Stimulated activated CD8-positive, alpha-beta memory T cell treated with anti-CD3 and anti-CD28 coated beads, Interleukin-2, amount 100 ng/mL, for 1 hour (primary cell): Measurements from ENCODE around the gene KAT7.
A peak's percentile ranks its signal among the peaks of the same experiment; 100 is the strongest.

Source experiments
- DNase-seq, 2 donors: peaks; one replicate each; pipeline ENCODE4 v3.0.0-alpha.2; 2020; ENCODE audit warnings: low read depth in 2 of 2

Gene KAT7

DNA sequence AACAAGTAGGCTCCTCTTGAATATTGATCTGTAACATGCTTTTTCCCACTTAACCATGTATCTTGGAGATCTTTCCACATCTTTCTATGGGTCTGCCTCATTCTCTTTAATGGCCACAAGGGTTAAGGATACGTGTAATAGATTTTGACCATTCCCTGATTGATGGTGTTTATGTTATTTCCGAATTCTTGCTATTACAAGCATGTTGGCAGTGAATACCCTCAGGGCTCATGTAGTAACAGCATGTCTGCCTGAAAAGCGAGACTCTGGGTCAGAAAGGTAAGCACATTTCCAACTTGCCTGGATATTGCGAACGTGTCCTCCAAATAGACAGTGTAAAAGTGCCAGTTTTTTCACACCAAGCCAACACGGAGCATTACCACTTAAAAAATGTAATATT is 54.4 kb downstream of the KAT7 start:
- DNase-seq = no peak

DNA sequence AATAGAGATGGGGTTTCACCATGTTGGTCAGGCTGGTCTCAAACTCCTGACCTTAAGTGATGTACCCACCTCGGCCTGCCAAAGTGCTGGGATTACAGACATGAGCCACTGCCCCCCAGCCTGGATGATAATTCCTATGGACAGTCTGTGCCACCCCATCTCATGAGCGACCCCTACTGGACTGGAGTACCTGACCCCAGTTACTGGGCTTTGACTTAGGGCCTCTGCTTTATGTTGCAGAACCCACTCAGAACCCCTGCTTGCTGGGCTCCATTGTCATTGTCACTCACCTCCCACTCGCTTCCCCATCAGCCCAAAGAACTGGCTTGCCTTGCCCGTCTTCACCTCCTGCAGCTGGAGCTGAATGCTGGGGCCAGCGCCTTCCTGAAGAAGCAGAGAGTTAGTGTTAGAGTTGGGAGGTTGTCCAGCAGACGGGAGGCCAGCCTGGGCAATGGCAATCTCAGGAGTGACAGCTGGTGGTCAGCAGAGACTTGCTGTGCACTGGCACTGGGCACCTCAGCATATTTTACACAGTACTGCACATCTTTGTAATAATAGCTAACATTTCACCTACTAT is 55.4 kb downstream of the KAT7 start:
- no peak for DNase-seq

DNA sequence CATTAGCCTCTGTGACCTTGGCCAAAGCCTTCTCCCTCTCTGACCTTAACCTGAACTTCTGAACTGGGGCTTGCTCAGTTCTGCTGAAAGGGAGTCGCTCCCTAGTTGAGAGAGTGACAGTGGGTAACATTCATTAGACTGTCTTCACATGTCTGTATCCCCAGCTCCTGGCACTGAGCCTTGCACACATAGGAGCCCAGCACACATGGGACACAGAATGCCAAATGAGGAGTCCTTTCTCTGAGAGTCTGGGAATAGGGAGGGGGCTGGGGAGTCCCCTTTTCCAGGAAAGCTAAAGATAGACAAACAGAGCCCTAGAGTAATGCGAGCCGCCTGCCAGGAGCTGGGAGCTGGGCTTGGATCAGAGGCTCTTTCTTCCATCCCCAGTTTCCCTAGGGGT is 56.8 kb downstream of the KAT7 start:
- DNase-seq = no peak

- DNase-seq = no peak
Measured at GRCh38 chr17:49846938-49847712, 58.6 kb downstream of the KAT7 start.

DNA sequence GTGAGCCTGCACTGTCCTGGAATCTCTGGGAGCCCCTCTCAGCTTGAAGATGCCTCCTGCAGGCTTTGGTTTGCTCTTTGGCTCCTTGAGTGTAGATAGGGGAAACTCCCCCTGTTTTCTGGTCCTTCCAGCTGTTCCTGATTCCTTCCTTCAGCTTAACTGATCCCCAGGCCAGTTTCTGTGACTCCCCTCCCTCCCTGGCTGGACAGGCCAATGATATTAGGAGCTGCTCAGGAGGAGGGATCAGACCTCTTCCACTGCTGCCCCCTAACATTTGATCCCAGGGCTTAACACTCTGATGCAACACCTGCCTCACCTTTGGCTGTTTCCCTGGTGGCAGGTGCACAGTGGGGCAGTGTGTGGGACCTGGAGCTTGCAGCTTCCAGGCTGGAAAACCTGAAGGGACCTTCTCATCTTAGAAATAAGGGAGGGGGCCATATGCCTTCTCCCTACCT is 59.6 kb downstream of the KAT7 start, which contains the start of gene TAC4:
Gene TAC4, minus strand, starts transcription at position 51 of the 455 bp plus-strand sequence. CDS start 52 bp downstream, outside the sequence.
- no peak for DNase-seq

DNA sequence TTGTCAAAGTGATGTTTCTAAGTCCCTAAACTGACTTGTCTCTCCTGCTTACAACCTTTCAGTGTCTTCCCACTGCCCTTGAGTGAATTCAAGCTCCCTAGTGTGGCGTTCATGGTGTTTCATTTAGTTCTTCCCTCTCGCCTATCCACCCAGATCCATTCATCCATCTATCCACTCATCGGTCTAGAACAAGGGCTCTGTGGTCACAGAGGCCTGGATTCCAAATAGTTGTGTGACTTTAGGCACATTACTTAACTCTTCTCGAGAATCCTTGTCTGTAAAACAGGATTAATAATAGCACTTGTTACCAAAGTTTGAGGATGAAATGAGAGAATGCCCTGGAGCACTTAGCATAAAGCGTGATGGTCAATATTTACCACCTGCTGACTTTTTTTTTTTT is 60.3 kb downstream of the KAT7 start:
- DNase-seq = no peak

- no peak for DNase-seq
Measured at GRCh38 chr17:49850218-49850610, 61.7 kb downstream of the KAT7 start.

- no peak for DNase-seq
Measured at GRCh38 chr17:49850772-49851386, 62.4 kb downstream of the KAT7 start.

- DNase-seq = peak; percentile 27 to 54
Measured at GRCh38 chr17:49851387-49852291, 63.2 kb downstream of the KAT7 start.

DNA sequence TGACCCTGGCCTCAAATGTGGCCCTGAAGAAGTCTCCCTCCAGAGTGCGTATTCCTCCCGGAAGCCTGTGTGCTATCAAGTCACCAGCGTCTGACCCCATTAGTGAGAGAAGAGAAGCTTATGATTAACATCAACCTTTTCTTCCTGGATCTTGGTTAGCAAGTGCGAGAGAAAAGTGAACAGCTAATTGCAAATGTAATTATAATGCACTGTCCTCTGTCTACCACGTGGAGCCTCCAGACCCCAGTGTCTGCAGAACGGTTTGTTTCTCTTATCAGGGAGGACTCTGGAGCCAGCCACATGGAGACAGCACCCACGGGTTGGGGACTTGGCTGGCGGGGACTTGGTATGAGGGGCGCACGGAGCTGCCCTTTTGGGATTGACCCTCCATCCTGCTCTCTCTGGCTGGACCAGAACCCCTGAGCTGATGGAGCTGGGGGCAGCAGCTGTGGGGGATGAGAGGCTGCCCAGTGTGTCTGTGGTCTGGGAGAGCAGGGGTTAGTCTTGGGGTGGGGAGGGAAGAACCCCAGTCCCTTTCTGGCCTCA is 65.1 kb downstream of the KAT7 start:
- DNase-seq = no peak

DNA sequence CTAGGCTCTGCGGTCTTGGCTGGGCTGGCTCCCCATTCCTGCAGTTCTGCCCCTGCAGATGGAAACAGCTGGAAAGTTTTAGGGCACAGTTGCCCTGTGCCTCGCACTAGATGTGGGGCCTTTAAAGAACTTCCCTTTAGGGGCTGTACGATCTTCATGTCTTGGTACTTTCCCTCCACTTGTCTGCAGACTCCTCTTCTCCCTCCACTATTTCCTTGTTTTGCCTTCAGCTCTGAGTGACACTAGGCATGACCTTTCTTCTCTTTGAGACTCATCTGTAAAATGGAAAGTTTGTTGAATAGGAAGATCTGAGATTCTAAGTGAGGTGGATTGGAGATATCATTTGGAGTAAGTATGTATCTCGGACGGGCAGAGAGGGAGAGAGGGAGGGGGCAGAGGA is 65.6 kb downstream of the KAT7 start:
- DNase-seq = no peak

- no peak for DNase-seq
Measured at GRCh38 chr17:49858796-49859195, 70.3 kb downstream of the KAT7 start.

DNA sequence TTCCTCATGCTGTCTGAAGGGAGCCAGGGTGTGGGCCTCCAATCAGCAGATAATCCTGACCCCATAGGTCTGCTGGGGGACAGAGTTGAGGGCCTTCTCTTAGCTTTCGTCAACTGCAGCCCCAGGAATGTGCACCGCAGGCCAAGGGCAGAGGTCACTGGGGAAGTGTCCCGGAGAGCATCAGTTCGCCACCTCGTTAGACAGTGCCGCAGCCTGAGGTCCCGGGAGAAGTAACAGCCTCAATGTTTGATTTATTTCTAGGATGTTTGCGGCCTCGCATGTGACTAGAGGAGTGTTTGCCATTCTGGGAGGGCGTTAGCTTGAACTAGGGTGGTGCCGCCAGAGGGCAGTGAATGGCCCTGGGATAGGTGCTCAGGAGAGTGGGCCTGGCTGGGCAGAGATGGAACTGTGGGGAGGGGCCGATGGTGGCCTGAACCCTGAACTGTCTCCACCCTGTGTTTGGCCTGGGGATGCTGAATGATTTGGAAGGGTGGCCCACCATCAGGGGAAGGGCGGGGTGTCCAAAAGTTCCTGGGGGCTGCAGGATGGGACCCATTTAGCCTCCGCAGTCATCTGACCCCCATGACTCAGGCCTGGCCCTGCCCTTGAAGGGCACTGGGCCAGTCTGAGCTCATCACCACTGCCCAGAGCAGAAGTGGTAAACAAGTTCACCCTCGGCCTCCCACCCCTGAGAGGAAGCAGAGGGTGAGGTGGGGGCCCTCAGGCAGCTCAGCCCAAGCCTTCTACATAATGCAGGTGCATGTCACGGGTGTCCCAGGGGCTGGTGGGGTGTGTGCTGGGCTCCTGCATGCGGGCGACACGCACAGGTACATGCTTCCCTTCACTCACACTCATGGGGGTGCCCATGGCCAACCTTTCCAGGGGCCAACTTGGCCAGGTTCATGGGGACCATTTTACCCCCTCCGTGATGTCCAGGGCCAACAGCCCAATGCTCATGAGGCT is 71.8 kb downstream of the KAT7 start:
- DNase-seq = no peak

- DNase-seq = peak; percentile 11 to 31
Measured at GRCh38 chr17:49861150-49861884, 72.8 kb downstream of the KAT7 start.

DNA sequence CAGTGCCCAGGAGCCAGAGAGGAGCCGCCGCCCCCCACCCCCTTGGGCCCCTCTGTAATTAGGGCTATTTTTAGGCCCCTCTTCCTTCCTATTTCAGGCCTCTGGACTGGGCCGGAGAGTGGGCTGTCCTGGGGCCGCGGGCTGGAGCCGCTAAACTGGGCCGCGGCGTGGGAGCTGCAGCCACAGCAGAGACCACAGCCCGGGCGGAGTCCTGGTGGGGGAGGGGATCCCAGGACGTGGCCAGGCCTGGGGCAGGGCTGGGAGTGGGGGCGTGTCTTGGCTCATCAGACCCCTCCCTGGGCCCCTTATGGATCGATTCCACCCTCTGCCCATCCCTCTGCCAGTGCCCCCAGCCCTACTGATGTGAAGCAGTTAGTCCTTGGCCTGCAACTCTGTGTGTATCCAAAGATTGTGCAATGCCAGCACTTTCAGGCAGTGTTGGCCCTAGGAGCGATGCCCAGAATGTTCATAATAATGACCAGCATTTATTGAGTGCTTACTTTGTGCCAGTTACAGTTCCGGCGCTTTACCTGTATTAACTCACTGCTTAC is 74.4 kb downstream of the KAT7 start:
- no peak for DNase-seq

DNA sequence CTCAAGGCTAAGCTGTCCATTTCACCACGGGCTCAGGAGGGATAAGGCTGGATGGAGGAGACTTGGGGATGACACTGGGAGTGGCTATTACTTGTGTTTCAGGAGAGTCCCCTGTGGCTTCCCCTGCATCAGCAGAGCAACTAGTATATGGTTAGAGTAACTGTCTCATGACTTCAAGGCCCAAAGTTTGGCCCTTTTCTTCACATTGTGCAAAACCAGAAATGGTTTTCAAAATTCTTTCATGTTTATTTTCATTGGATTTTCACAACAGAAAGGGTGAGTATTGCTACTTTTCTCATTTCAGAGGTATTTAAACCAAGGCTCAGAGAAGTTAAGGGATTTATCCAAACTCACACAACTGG is 77.5 kb downstream of the KAT7 start:
- no peak for DNase-seq

- no peak for DNase-seq
Measured at GRCh38 chr17:49866882-49867413, 78.5 kb downstream of the KAT7 start.

GRCh38 chr17:49869038-49869374 is 80.5 kb downstream of the KAT7 start:
- DNase-seq = no peak

DNA sequence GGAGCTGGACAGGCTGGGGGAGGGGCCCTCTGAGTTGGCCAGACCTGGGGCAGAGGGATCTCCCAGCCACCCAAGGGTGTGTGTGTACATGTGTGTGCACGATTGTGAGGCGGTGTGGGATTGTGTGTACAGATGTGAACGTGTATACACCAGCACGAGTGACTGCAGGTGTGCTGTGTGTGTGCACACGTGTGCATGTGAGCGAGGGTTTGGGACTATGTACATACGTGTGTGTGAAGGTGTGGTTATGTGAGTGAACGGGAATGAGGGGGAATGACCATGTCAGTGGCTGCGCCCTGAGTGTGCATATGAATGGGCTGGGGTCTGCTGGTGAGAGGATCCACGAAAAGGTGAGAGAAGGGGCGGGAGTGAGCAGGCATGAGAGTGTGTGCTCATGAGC is 81.8 kb downstream of the KAT7 start:
- no peak for DNase-seq
